PFSK-1 (cell line): Measurements from ENCODE around the gene MAD1L1.

Experiments used
- FOXP2 ChIP-seq: optimal IDR thresholded peaks from 2 replicates; pipeline ENCODE3; 2011; ENCODE audit warnings: borderline replicate concordance, control low read depth, inconsistent platforms; ENCODE audit not compliant: insufficient read depth; ENCODE audit errors: extremely low read length, extremely low read depth
- POLR2AphosphoS5 ChIP-seq: IDR thresholded peaks from 2 replicates; pipeline ENCODE4 v1.6.1; 2012; ENCODE audit warnings: low read depth, mild to moderate bottlenecking, control low read depth, low read length, moderate library complexity
- REST ChIP-seq, 2 experiments: IDR thresholded peaks; 2 replicates each; pipeline versions ENCODE4 v1.6.1 to v1.8.0; 2011 to 2012; ENCODE audit warnings: low read depth in 2 of 2, low read length in 2 of 2, control low read depth in 1 of 2, inconsistent platforms in 1 of 2, mild to moderate bottlenecking in 1 of 2, moderate library complexity in 1 of 2; ENCODE audit not compliant: insufficient read depth in 1 of 2
- SIN3A ChIP-seq: IDR thresholded peaks from 2 replicates; pipeline ENCODE4 v1.6.1; 2012; ENCODE audit warnings: mild to moderate bottlenecking, low read length, moderate library complexity, borderline replicate concordance; ENCODE audit not compliant: insufficient read depth
- TAF1 ChIP-seq: IDR thresholded peaks from 2 replicates; pipeline ENCODE4 v1.6.1; 2012; ENCODE audit warnings: low read length, control low read depth, borderline replicate concordance; ENCODE audit not compliant: insufficient read depth

The MAD1L1 gene

DNA sequence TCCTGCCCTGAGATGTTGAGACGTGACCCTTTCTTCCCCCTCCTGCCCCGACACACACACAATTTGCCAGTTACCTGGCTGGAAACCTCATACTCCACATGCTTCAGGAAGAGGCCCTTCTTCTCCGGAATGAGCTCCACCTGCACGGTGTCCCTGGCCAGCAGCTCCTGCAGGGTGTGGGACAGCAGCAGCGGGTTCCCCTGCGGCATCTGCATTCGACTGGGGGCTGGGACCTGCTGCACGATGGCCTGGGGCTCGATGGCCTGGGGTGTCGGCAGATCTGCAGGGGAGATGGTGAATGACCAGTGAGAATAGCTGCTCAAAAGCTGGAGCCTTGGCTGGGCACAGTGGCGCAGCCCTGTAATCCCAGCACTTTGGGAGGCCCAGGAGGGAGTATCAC lies 45.3 kb upstream of the MAD1L1 start:
- TF ChIP-seq REST (IDR thresholded peaks at IDR 0.05; ENCODE audit: insufficient read depth in 1 of 2, low read depth in 2 of 2, low read length in 2 of 2) (no peak), TAF1 (no peak)

DNA sequence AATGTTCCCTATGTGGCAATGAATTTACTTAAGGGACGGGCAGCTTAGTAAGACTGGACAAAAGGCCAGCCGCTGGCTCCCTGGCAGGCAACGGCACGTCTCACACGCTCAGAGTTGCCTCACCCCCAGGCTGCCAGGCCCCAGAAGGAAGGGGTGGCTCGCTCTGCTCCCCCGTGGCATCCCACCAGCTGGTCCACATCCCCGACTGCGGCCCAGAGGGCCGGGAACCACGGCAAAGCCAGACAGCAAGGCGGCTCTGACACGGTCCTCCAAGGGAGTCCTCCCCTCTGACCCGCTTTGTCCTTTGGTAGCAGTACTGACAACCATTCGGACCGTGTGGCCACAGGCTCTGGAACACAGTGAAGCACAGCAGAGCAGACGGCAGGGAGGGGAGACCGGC lies 43.4 kb upstream of the MAD1L1 start:
- TF ChIP-seq SIN3A (no peak), REST (IDR thresholded peaks at IDR 0.05; ENCODE audit: insufficient read depth in 1 of 2, low read depth in 2 of 2, low read length in 2 of 2) (no peak), FOXP2 (no peak), TAF1 (no peak), POLR2AphosphoS5 (no peak)

DNA sequence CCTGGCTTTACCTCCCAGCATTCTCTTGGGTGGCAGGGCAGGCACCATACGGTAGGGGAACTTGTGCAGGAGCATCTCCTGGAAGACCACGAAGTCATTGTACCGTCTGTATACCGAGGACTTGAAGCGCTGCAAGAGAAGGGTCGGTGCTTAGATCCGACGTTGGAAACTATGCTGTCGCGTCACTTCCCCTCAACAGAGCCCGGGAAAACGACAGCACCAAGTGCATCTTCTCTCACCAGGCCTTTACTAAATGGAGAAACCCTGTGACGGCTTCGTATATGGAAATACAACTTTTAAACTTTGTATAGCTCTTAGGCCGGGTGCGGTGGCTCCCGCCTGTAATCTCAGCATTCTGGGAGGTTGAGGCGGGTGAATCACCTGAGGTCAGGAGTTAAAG lies 42.4 kb upstream of the MAD1L1 start:
- TF ChIP-seq FOXP2 (no peak), REST (IDR thresholded peaks at IDR 0.05; ENCODE audit: insufficient read depth in 1 of 2, low read depth in 2 of 2, low read length in 2 of 2) (no peak), POLR2AphosphoS5 (no peak), TAF1 (no peak), SIN3A (no peak)

DNA sequence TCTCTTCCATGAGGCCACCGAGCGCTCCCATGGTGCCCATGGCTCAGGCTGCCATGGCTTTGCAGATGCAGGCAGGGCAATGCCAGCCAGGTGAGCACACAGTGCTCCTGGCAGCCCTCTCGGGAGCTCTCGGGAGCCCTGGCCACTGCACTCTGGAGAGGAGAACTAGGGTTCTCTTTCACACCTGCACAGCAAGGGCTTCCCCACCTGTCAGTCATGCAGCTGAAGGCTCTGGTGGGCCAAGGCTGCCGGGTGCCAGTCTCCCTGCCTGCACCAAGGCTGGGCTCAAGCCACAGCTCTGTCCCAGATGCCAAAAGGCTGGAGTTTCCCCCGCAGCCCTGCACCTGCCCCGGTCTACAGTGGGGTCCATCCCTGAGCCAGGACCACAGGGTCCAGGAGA lies 41.9 kb upstream of the MAD1L1 start:
- TF ChIP-seq SIN3A (no peak), TAF1 (no peak), FOXP2 (no peak), REST (IDR thresholded peaks at IDR 0.05; ENCODE audit: insufficient read depth in 1 of 2, low read depth in 2 of 2, low read length in 2 of 2) (no peak), POLR2AphosphoS5 (no peak)

GRCh38 chr7:2273866-2274265 lies 41.1 kb upstream of the MAD1L1 start:
- TF ChIP-seq FOXP2 = no peak
- TF ChIP-seq TAF1 = no peak
- TF ChIP-seq POLR2AphosphoS5 = no peak
- TF ChIP-seq REST (IDR thresholded peaks at IDR 0.05; ENCODE audit: insufficient read depth in 1 of 2, low read depth in 2 of 2, low read length in 2 of 2) = no peak
- no peak for TF ChIP-seq SIN3A
